Testis (tissue), 2 donors: ENCODE results near the gene GPR183.

Source experiments
- CTCF ChIP-seq, 3 experiments: fragments of 450-650 bp in 2 of 3; fragments of 200-600 bp in 1 of 3; sonication (generic) in 1 of 3; IDR thresholded peaks; one replicate each; pipeline ENCODE4 v1.5.1; 2016 to 2019; ENCODE audit warnings: antibody characterized with exemption in 3 of 3, mild to moderate bottlenecking in 2 of 3, moderate library complexity in 1 of 3
- POLR2A ChIP-seq: fragments of 450-650 bp; IDR thresholded peaks from one replicate; pipeline ENCODE4 v1.6.1; 2017; ENCODE audit warnings: antibody characterized with exemption, mild to moderate bottlenecking, moderate library complexity

GRCh38 chr13:99311748-99312492 is 4.7 kb upstream of the GPR183 start:
- no peak for TF ChIP-seq CTCF (IDR thresholded peaks at IDR 0.05)
- TF ChIP-seq POLR2A: no peak
